Effector memory CD4-positive, alpha-beta T cell (primary cell): ENCODE results near the gene ZNF674.

Experiments used
- DNase-seq, 3 donors: peaks; one replicate each; pipeline ENCODE4 v3.0.0-alpha.2; 2020
- H3K27ac ChIP-seq: 2 replicates; pipeline ENCODE4 v1.7.0; 2013; ENCODE audit warnings: mild to moderate bottlenecking, low read length, moderate library complexity; ENCODE audit not compliant: insufficient read depth, poor library complexity, severe bottlenecking
- H3K27me3 ChIP-seq: replicated peaks from 2 replicates; pipeline ENCODE4 v1.7.0; 2013; ENCODE audit warnings: mild to moderate bottlenecking, low read length; ENCODE audit not compliant: insufficient read depth, control insufficient read depth, poor library complexity, severe bottlenecking
- H3K36me3 ChIP-seq: 2 replicates; pipeline ENCODE4 v1.7.0; 2013; ENCODE audit warnings: mild to moderate bottlenecking, low read length, moderate library complexity; ENCODE audit not compliant: control insufficient read depth, insufficient read depth
- H3K4me1 ChIP-seq: 2 replicates; pipeline ENCODE4 v1.7.0; 2013; ENCODE audit warnings: low read length, mild to moderate bottlenecking; ENCODE audit not compliant: control insufficient read depth, insufficient read depth, poor library complexity, severe bottlenecking
- H3K4me3 ChIP-seq: 2 replicates; pipeline ENCODE4 v1.7.0; 2013; ENCODE audit warnings: low read length, low read depth, mild to moderate bottlenecking; ENCODE audit not compliant: insufficient read depth, poor library complexity, severe bottlenecking
- H3K9me3 ChIP-seq: 2 replicates; pipeline ENCODE4 v1.7.0; 2013; ENCODE audit warnings: mild to moderate bottlenecking, low read length, moderate library complexity; ENCODE audit not compliant: control insufficient read depth

The ZNF674 gene

GRCh38 chrX:46571423-46572339 is 26.5 kb upstream of the ZNF674 start:
- Histone ChIP-seq H3K4me3 (no peak overlapping the region), H3K4me1 (peaks cover 4% of the 10 kb centered on the region), H3K36me3 (no peaks in the 10 kb centered on the region), H3K9me3 (no peaks in the 10 kb centered on the region), H3K27me3 (no peaks in the 10 kb centered on the region), H3K27ac (peak overlapping the region; percentile 22)
- no peak for DNase-seq

GRCh38 chrX:46569621-46570020 is 24.4 kb upstream of the ZNF674 start:
- Histone ChIP-seq H3K9me3 (no peaks in the 10 kb centered on the region), H3K27me3 (no peaks in the 10 kb centered on the region), H3K27ac (no peak overlapping the region), H3K4me1 (peaks cover 2% of the 10 kb centered on the region), H3K4me3 (no peak overlapping the region), H3K36me3 (no peaks in the 10 kb centered on the region)
- DNase-seq = no peak

- Histone ChIP-seq H3K36me3 (no peaks in the 10 kb centered on the region), H3K27ac (no peak overlapping the region), H3K4me3 (no peak overlapping the region), H3K27me3 (no peaks in the 10 kb centered on the region), H3K4me1 (no peaks in the 10 kb centered on the region), H3K9me3 (no peaks in the 10 kb centered on the region)
- DNase-seq = no peak
Measured at GRCh38 chrX:46567388-46567787, 22.2 kb upstream of the ZNF674 start.

- no peaks in the 10 kb centered on the region for H3K36me3 ChIP-seq
- DNase-seq = no peak
- no peaks in the 10 kb centered on the region for H3K27me3 ChIP-seq
- no peaks in the 10 kb centered on the region for H3K4me1 ChIP-seq
- H3K9me3 ChIP-seq = no peaks in the 10 kb centered on the region
- H3K27ac ChIP-seq = no peak overlapping the region
- no peak overlapping the region for H3K4me3 ChIP-seq
Measured at GRCh38 chrX:46561824-46562657, 16.8 kb upstream of the ZNF674 start.

GRCh38 chrX:46559062-46559461 is 13.8 kb upstream of the ZNF674 start:
- Histone ChIP-seq H3K4me1 (no peaks in the 10 kb centered on the region), H3K27me3 (no peaks in the 10 kb centered on the region), H3K27ac (no peak overlapping the region), H3K9me3 (no peaks in the 10 kb centered on the region), H3K36me3 (no peaks in the 10 kb centered on the region), H3K4me3 (no peak overlapping the region)
- DNase-seq = no peak

- Histone ChIP-seq H3K36me3 (no peaks in the 10 kb centered on the region), H3K4me1 (no peaks in the 10 kb centered on the region), H3K4me3 (no peak overlapping the region), H3K9me3 (no peaks in the 10 kb centered on the region), H3K27me3 (no peaks in the 10 kb centered on the region), H3K27ac (no peak overlapping the region)
- DNase-seq = no peak
Measured at GRCh38 chrX:46554942-46555341, 9.7 kb upstream of the ZNF674 start.

GRCh38 chrX:46553935-46554334 is 8.7 kb upstream of the ZNF674 start:
- Histone ChIP-seq H3K27me3 (no peaks in the 10 kb centered on the region), H3K36me3 (no peaks in the 10 kb centered on the region), H3K4me1 (no peaks in the 10 kb centered on the region), H3K9me3 (no peaks in the 10 kb centered on the region), H3K4me3 (no peak overlapping the region), H3K27ac (no peak overlapping the region)
- no peak for DNase-seq

- H3K27ac ChIP-seq = no peak overlapping the region
Measured at GRCh38 chrX:46551494-46552128, 6.4 kb upstream of the ZNF674 start.

GRCh38 chrX:46549914-46550313 is 4.7 kb upstream of the ZNF674 start:
- no peak overlapping the region for H3K4me3 ChIP-seq
- H3K4me1 ChIP-seq = no peaks in the 10 kb centered on the region
- H3K27ac ChIP-seq = no peak overlapping the region
- H3K9me3 ChIP-seq = no peaks in the 10 kb centered on the region
- no peaks in the 10 kb centered on the region for H3K36me3 ChIP-seq
- H3K27me3 ChIP-seq = no peaks in the 10 kb centered on the region
- DNase-seq = no peak

More at GRCh38 chrX:46551494-46552128, 6.4 kb upstream of the ZNF674 start:
- H3K9me3 ChIP-seq = no peaks in the 10 kb centered on the region
- DNase-seq = no peak
- no peaks in the 10 kb centered on the region for H3K36me3 ChIP-seq
- no peaks in the 10 kb centered on the region for H3K4me1 ChIP-seq
- no peak overlapping the region for H3K4me3 ChIP-seq
- no peaks in the 10 kb centered on the region for H3K27me3 ChIP-seq
